ENCODE data around the gene ZNF532.

Gene ZNF532

DNA sequence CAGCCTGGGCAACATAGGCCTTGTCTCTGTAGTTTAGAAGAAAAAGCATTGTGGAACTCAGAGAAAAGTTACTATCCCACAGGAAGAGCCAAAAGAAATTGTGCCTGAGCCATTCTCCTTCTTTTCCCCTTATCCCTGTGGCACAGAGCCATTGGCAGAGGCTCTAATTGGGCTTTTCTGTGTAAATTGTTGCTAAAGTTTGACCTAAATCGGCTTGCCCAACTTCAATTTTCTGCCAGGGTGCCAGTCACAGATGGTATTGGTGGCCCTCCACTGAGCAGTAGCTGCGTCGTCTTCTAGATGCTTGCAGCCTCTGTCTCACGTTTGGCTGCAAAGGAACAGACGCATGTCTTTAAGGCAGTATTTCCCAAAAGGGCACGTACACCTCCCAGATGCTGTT is 30.3 kb downstream of the ZNF532 start:
- H3K4me1 Mint-ChIP-seq (ENCODE audit: low read depth): peaks cover 21% of the 10 kb centered on the region
- H3K27ac Mint-ChIP-seq: no peak overlapping the region
- no peaks in the 10 kb centered on the region for H3K27me3 Mint-ChIP-seq

DNA sequence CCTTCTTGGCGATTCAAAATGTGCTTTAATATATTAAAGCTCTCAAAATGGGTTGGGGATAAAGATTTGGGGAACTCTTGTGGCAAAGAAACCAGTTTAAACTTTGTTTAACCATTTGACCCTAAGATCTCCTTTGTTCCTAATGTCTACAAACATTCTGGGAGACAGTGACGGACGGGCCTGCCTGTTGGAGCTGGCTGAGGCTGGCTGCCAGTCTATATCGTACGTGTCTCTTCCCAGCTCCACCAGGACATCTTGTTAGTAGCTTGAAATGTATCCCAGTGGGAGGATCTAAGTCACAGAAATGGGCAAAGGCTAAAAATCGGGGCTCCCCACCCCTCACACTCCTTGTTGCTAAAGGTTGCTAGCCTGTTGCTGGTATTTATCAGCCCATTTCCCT is 30.7 kb downstream of the ZNF532 start:
- peaks cover 5% of the 10 kb centered on the region for H3K36me3 Mint-ChIP-seq (ENCODE audit: low read depth)
- no peak overlapping the region for H3K4me3 Mint-ChIP-seq
- H3K4me1 Mint-ChIP-seq (ENCODE audit: low read depth): peaks cover 20% of the 10 kb centered on the region
- intact Hi-C loops (cut with micrococcal nuclease): no loop called here
- H3K9me3 Mint-ChIP-seq: no peaks in the 10 kb centered on the region
- H3K27me3 Mint-ChIP-seq: no peaks in the 10 kb centered on the region
- H3K27ac Mint-ChIP-seq: no peak overlapping the region

More for the DNA sequence above, 30.3 kb downstream of the ZNF532 start:
- no peak overlapping the region for H3K4me3 Mint-ChIP-seq
- intact Hi-C loops (cut with micrococcal nuclease): no loop called here
- no peaks in the 10 kb centered on the region for H3K9me3 Mint-ChIP-seq
- H3K36me3 Mint-ChIP-seq (ENCODE audit: low read depth): peaks cover 5% of the 10 kb centered on the region

DNA sequence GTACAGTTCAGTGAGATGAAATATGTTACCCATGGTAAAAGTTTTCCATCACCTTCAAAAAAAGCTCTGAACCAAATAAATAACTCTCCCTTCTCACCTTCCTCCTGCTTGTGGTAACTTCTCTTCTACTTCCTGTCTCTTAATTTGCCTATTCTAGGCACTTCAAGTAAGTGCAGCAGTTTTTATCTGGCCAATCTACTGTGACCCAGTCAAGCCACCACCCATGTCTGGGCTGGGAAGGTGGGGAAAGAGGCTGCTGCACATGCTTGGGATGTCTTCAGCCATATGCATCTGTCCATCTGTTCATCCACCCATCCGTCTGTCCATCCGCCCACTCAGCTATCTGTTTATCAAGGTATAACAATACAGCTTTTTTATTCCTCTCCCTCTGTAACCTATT is 31.6 kb downstream of the ZNF532 start:
- H3K9me3 Mint-ChIP-seq: no peaks in the 10 kb centered on the region
- no peak overlapping the region for H3K4me3 Mint-ChIP-seq
- H3K27ac Mint-ChIP-seq: no peak overlapping the region
- H3K4me1 Mint-ChIP-seq (ENCODE audit: low read depth): peaks cover 16% of the 10 kb centered on the region
- intact Hi-C loops (cut with micrococcal nuclease): no loop called here
- H3K36me3 Mint-ChIP-seq (ENCODE audit: low read depth): peaks cover 5% of the 10 kb centered on the region
- H3K27me3 Mint-ChIP-seq: no peaks in the 10 kb centered on the region

DNA sequence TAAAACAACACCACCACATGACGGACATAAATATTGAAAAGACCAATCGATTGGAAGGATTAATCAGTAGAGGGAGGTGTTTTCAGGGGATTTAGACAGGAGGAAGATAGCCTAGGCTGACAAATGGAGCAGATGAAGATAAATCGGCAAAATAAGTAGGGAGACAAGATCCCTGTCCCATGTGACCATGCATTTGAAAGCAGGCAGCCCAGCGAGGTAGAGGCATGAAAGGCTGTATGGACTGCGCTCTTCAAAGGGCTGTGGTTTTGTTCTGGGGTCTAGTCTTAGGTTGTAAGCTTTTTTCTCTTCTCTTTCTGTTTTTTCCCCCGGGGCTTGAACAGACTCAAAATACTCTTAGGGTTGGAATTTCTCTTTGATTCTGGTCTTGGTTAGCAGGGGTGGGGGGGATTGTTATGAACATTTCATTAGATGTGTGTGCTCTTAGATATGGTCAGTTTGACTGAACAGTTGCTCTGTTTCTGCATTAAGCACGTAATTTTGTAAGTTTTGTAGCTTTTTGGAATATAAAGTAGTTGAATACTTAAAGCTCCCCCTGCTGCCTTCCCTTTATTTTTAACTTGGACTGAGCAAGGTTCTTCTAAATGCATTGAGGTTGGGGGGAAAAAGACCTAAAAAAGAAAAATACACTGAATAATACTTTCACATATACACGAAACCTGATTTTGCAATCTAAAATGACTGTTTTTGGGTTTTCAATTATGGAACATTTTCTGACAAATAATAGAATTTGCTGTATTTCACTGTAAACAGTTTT is 32.2 kb downstream of the ZNF532 start:
- Mint-ChIP-seq H3K27ac (no peak overlapping the region), H3K9me3 (no peaks in the 10 kb centered on the region), H3K36me3 (ENCODE audit: low read depth) (peaks cover 5% of the 10 kb centered on the region), H3K4me1 (ENCODE audit: low read depth) (peaks cover 11% of the 10 kb centered on the region), H3K4me3 (no peak overlapping the region), H3K27me3 (no peaks in the 10 kb centered on the region)
- intact Hi-C loops (cut with micrococcal nuclease): no loop called here

DNA sequence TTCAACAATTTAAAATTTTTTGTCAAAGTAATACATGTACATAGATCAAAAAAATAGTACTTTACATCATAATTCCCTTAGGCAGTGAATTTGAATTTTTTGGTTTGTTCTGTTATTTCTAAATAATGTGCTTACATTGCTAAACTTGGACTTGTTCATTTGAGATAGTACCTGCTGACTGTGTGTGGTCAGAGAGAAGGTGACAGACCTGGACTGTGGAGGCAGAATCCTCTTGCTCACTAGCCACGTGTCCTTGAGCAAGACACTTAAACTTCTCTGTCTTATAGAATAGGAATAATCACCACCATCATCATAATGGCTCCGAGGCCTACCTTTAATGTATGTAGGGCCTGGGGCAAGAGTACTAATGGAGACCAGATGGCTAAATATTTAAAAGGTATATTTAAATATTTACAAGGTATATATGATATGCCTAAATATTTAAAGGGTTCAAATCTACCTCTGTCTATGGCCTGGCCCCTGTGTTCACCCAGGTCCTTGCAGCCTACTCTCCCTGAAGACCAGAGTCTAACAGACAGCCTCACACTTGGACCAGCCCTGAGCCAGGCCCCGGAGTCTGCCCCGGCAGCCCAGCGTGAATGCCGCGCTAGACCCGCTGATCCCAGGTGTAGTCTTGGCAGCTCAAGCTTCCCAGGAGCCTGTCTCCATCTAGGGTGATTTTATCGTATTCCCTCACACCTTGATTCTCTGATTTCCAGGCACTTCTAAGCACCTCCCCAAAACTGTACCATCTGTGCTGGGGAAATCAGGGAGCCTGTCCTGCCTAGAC is 33.5 kb downstream of the ZNF532 start:
- Mint-ChIP-seq H3K4me3 (no peak overlapping the region), H3K4me1 (ENCODE audit: low read depth) (peaks cover 15% of the 10 kb centered on the region), H3K27ac (no peak overlapping the region), H3K9me3 (no peaks in the 10 kb centered on the region), H3K27me3 (no peaks in the 10 kb centered on the region), H3K36me3 (ENCODE audit: low read depth) (peaks cover 5% of the 10 kb centered on the region)
- intact Hi-C loops (cut with micrococcal nuclease): no loop called here

DNA sequence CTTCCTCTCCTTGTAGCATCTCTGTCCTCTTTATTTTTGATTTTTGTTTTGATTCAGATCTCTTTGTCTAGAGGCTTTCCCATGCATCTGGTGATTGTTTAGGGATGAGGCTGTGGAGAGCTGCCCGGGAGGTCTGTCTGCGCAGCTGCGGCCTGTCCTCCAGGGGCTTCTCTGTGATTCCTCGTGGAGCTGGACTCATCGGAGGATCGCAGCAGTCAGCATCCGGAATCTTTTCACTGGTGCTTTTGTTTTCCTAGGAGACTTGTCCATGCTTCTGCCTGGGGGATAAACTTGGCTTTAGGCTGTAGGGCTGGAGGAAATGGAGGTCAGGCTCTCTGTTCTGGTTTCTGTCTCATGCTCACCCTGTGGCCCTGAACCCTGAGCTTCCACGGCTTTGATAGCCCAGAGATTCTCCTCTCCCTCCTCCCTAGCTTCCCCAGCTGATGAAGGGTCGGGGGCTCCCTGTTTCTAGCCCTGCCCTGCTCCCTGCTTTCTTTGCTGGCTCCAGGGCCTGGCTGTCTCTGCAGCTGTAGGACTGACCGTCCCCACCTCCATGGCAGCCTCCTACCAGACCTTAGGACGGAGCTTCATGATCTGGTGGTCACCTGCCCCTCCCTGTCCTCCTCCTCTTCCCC is 35.5 kb downstream of the ZNF532 start:
- H3K36me3 Mint-ChIP-seq (ENCODE audit: low read depth): peaks cover 5% of the 10 kb centered on the region
- H3K9me3 Mint-ChIP-seq: no peaks in the 10 kb centered on the region
- H3K4me3 Mint-ChIP-seq: no peak overlapping the region
- H3K27ac Mint-ChIP-seq: no peak overlapping the region
- no peaks in the 10 kb centered on the region for H3K27me3 Mint-ChIP-seq
- intact Hi-C loops (cut with micrococcal nuclease): no loop called here
- H3K4me1 Mint-ChIP-seq (ENCODE audit: low read depth): peaks cover 18% of the 10 kb centered on the region

DNA sequence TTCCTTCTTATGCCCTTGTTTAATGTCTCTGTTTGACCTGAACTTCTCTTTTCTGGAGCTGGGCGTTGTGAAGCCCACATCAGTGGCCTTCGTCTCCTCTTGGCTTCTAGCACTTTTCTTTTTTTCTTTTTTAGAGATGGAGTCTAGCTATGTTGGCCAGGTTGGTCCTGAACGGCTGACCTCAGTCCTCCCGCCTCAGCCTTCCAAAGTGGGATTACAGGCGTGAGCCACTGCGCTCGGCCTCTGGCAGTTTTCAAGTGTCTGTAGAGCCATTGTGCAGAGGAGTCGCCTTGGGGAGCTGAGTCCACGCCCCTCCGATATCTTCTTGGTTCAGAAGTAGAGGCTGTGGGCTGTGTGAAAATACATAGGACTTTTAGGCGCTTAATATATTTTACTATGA is 36.5 kb downstream of the ZNF532 start:
- Mint-ChIP-seq H3K9me3 (no peaks in the 10 kb centered on the region), H3K27ac (no peak overlapping the region), H3K36me3 (ENCODE audit: low read depth) (peaks cover 5% of the 10 kb centered on the region), H3K4me3 (no peak overlapping the region), H3K27me3 (no peaks in the 10 kb centered on the region), H3K4me1 (ENCODE audit: low read depth) (peaks cover 13% of the 10 kb centered on the region)
- intact Hi-C loops (cut with micrococcal nuclease): no loop called here

DNA sequence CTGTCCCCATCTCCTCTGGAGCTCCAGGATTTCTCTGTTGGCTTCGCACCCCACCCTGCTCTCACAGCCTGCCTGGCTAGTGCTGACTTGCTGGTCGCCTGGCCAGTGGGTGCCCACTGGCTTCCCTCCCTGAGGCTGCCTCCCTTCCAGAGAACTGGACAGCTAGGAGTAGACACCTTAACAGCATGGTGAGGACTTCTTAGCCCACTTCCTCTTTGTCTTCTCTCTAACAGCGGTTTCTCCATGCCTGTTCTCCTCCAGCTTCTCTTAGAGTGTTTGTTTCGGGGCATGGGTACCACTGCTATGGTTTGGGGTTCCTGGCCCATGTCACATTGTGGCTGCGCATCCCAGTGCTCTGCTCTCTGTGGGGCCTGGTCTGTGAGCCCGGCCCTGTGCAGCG is 37.1 kb downstream of the ZNF532 start:
- Mint-ChIP-seq H3K9me3 (no peaks in the 10 kb centered on the region), H3K36me3 (ENCODE audit: low read depth) (peaks cover 5% of the 10 kb centered on the region), H3K4me3 (no peak overlapping the region), H3K27me3 (peaks cover 4% of the 10 kb centered on the region), H3K27ac (no peak overlapping the region), H3K4me1 (ENCODE audit: low read depth) (peaks cover 7% of the 10 kb centered on the region)
- intact Hi-C loops (cut with micrococcal nuclease): no loop called here

DNA sequence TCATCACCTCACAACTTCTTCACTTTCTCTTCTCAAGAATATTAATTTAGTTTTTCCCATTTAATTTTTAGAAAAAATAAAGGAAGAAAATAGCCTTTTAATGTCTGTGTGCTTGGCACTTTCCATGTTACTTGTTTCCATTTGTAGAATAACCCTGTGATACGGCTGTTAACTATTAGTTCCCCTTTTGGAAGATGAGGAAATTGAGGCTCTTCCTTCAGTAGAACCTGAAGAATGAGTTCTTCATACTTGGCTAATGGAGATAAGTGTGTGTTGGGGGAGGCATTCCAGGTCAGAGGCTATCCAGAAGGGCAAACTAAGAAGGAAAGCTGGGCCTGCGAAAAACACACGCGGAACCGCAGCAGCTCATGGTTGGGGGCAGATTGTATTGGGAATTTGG is 38.3 kb downstream of the ZNF532 start:
- Mint-ChIP-seq H3K4me3 (no peak overlapping the region), H3K9me3 (no peaks in the 10 kb centered on the region), H3K4me1 (ENCODE audit: low read depth) (peaks cover 7% of the 10 kb centered on the region), H3K27me3 (peaks cover 6% of the 10 kb centered on the region), H3K36me3 (ENCODE audit: low read depth) (peaks cover 5% of the 10 kb centered on the region), H3K27ac (no peak overlapping the region)
- intact Hi-C loops (cut with micrococcal nuclease): no loop called here

DNA sequence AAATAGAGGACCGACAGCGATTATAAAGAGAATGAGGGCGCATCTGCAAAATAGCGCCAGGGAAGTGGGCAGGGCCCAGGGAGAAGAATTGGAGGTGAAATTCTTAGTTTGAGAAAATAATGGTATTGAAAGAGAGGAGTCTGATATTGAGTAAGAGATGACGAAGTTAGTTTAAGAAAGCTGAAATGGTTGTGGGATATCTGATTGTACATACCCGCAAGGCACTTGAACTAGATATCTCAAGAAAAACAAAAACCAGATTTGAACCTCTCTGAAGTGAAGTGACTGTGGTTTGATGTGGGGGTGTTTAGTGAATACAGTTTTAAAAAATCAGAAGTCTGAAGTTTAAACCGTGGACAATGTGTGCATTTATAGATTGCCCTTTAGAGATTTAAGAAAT is 38.9 kb downstream of the ZNF532 start:
- Mint-ChIP-seq H3K4me1 (ENCODE audit: low read depth) (peaks cover 7% of the 10 kb centered on the region), H3K4me3 (no peak overlapping the region), H3K9me3 (no peaks in the 10 kb centered on the region), H3K27me3 (peaks cover 6% of the 10 kb centered on the region), H3K27ac (no peak overlapping the region), H3K36me3 (ENCODE audit: low read depth) (peaks cover 4% of the 10 kb centered on the region)
- intact Hi-C loops (cut with micrococcal nuclease): no loop called here

DNA sequence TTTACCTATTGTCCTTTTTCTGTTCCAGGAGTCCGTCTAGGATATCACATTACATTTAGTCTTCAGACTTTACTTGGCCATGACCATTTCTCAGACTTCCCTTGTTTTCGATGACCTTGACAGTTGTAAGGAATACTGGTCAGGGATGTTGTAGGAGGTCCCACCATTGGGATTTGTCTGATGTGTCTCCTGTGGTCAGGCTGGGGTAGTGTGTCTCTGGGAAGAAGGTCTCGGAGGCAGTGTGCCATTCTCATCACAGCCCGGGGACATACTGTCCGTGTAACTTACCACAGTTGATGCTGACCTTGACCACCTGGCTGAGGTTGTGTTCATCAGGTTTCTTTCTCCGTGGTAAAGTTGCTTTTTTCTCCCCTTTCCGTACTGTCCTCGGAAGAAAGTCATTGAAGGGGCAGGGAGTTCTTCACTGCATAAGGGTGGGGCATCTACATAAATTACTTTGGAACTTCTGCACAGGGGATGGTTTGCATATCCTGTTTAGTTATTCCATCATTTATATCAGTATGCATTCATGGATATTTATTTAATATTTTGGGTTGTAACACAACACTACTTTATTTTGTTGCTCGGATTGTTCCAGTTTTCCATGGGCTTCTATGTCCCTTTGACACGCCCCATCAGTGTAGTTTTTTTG is 41.2 kb downstream of the ZNF532 start:
- intact Hi-C loops (cut with micrococcal nuclease): no loop called here
- Mint-ChIP-seq H3K9me3 (no peaks in the 10 kb centered on the region), H3K4me3 (no peak overlapping the region), H3K4me1 (ENCODE audit: low read depth) (peaks cover 7% of the 10 kb centered on the region), H3K27me3 (peaks cover 9% of the 10 kb centered on the region), H3K27ac (no peak overlapping the region), H3K36me3 (ENCODE audit: low read depth) (no peaks in the 10 kb centered on the region)

DNA sequence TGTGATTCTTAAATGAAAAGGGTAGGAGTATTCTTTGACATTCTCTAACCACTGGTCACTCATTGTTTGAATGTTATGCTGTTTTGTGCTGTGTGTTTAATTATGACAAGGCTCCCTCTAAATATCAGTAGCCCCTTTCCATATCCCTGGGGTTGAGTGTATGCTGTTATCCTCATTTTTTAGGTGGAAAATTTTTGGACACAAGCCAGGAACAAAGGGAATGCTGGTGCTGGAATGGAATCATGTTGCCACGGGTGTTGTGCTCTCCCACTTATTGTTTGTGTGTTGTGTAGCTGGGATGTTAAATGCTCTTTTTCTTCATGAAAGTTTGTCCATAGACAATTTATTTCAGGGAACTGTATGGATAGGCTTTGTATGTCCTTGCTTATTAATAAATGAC is 43.3 kb downstream of the ZNF532 start:
- H3K27me3 Mint-ChIP-seq: peaks cover 9% of the 10 kb centered on the region
- no peaks in the 10 kb centered on the region for H3K36me3 Mint-ChIP-seq (ENCODE audit: low read depth)
- peaks cover 5% of the 10 kb centered on the region for H3K4me1 Mint-ChIP-seq (ENCODE audit: low read depth)
- no peak overlapping the region for H3K4me3 Mint-ChIP-seq
- intact Hi-C loops (cut with micrococcal nuclease): no loop called here
- no peak overlapping the region for H3K27ac Mint-ChIP-seq
- H3K9me3 Mint-ChIP-seq: no peaks in the 10 kb centered on the region

DNA sequence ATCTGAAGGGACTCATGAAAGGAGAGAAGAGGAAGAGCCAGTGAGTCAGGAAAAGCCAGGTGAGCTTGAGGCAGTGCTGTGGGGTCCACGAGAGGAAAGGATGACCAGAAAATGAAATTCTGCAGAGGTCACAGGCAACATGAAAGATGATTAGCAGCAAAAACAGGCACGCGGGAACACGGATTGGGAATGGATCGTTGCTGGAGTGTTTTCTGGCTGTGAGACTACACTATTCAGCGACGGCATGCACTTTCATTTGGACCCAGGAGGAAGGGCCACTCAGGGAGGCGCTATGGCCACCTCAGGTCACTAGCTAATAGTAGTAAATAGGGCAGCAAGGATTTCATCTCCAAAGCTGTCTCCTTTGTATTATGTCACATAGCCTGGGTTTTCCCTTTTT is 44.8 kb downstream of the ZNF532 start:
- Mint-ChIP-seq H3K27me3 (peaks cover 9% of the 10 kb centered on the region), H3K36me3 (ENCODE audit: low read depth) (no peaks in the 10 kb centered on the region), H3K27ac (no peak overlapping the region), H3K4me3 (no peak overlapping the region), H3K9me3 (no peaks in the 10 kb centered on the region), H3K4me1 (ENCODE audit: low read depth) (no peaks in the 10 kb centered on the region)
- intact Hi-C loops (cut with micrococcal nuclease): no loop called here

DNA sequence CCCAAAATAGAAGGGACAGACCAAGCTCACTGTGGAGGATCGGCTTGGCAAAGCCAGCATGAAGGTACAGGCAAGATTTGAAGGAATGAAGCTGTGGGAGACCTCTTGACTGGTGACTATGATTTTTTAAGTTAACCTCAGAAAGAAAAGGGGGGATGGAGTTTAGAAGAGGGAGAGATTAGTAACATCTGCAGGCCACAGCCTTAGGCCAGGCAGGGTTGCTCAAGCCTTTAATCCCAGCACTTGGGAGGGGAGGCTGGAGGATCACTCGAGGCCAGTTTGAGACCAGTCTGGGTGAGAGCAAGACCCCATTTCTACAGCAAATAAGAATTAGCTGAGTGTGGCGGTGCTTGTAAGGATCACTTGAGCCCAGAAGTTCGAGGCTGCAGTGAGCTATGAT is 46.6 kb downstream of the ZNF532 start:
- intact Hi-C loops (cut with micrococcal nuclease): no loop called here

More for the DNA sequence above, 46.6 kb downstream of the ZNF532 start:
- Mint-ChIP-seq H3K27me3 (peaks cover 9% of the 10 kb centered on the region), H3K36me3 (ENCODE audit: low read depth) (no peaks in the 10 kb centered on the region), H3K4me1 (ENCODE audit: low read depth) (no peaks in the 10 kb centered on the region), H3K4me3 (no peak overlapping the region), H3K27ac (no peak overlapping the region), H3K9me3 (no peaks in the 10 kb centered on the region)
